RCC 7860 (cell line): ENCODE data around the gene CDH22.

Experiments used
- DNase-seq: peaks from one replicate; pipeline ENCODE4 v3.0.0-alpha.2; 2015; ENCODE audit warnings: low spot score
- FAIRE-seq: peaks from 2 replicates; lab custom pipeline; 2012; peaks lifted over from hg19 to GRCh38; lab: Jason Lieb, UNC

CDH22 gene

DNA sequence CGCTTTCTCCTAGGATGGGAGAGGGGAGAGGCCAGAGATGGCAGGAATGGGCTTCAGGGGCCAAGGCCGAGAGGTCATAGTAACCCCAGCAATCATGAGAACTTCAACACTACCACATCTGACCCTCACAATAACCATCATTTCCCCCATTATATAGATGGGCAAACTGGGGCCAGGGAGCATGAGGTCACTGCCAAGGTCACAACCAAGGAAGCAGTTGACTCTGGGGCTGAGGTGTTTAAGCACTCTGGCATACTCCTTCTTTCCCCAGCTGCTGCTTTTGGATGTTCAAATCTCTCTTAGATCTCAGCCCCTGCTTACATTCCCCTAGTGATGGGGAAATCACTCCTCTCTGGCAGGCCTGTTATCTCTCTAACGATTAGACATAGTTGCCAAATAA, 39.6 kb downstream of the CDH22 start:
- DNase-seq (no peak), FAIRE-seq (no peak)

DNA sequence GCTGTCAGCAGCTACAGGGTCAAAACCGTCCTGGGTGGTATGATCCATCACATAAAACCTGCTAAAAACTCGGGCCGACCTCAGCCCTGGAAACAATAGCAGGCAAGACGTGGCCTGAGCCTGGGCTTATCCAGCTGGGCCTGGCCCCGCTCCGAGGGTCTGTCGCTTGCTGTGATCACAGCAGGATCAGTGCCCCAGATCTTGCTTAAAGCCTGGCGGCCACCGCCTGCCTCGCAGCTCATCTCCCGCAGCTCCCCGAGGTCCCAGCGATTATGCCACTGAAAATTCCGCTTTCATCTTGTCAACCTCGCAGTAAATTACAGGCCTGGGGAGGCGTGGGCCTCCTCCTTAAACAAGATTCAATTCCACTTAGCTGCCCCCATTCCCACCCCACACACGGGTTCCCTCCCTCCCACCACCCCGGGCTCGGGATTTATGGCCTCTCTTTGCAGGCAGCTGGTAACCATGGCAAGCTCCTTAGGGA, 40.1 kb downstream of the CDH22 start:
- DNase-seq (no peak), FAIRE-seq (no peak)

DNA sequence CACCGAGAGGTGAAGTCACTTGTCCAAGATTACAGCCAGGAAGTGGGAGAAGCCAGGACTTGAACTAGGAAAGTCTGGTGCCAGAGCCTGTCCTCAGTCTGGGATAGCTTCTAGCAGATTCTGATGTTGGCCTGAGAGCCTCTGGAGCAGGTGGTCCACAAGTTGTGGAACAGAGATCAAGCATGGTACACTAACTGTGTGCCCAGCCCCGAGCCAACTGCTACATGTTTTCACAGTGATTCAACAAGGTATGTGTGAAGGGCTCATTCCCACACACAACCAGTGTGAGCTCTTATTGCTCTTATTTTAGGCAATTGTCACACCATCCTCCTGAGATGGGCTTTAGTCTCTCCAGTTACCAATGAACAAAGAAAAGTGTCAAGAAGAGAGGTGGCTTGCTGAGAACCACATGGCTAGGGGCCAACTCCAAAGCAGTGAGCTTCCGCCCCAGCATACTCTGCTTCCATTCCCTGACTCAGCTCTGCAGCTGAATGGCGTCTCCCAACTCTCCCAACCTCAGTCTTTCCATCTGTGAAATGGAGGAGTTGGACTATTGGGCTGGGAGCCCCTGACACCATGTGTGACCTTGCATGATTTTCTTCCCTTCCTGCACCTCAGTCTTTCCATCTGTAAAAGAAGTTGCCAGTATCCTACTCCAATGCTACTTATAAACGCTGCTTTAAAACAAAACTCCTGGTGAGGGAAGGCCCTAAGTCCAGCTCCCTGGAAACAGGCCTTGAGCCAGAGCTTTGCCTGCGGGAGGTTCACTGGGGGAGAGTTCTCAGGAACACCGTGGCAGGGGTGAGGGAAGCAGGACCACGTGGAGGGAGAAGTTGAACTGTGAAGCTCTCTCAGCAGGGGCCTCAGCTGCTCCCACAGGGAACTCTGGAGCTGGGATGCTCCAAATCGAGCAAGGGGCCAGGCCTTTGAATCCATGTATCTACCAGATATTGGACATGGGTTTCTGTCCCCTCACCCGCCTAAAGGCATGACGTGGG, 40.9 kb downstream of the CDH22 start:
- DNase-seq (no peak), FAIRE-seq (no peak)

DNA sequence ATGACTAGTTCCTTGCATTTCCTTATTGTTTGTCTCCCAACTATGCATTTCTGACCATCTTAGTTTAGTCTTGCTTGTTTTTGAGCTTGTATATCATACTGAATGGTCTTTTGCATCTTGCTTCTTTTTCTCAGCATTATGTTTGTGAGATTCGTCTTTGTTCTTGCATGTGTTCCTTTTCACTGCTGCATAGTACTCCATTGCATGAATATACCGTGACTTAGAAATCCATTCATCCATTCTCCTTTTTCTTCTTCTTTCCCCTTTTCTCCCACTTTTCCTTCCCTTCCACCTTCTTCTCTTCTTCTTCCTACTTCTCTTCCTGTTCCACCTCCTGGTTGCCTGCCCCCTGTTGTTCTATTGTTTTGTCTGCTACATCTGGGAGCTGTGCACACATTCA, 42.8 kb downstream of the CDH22 start:
- no peak for DNase-seq
- no peak for FAIRE-seq

DNA sequence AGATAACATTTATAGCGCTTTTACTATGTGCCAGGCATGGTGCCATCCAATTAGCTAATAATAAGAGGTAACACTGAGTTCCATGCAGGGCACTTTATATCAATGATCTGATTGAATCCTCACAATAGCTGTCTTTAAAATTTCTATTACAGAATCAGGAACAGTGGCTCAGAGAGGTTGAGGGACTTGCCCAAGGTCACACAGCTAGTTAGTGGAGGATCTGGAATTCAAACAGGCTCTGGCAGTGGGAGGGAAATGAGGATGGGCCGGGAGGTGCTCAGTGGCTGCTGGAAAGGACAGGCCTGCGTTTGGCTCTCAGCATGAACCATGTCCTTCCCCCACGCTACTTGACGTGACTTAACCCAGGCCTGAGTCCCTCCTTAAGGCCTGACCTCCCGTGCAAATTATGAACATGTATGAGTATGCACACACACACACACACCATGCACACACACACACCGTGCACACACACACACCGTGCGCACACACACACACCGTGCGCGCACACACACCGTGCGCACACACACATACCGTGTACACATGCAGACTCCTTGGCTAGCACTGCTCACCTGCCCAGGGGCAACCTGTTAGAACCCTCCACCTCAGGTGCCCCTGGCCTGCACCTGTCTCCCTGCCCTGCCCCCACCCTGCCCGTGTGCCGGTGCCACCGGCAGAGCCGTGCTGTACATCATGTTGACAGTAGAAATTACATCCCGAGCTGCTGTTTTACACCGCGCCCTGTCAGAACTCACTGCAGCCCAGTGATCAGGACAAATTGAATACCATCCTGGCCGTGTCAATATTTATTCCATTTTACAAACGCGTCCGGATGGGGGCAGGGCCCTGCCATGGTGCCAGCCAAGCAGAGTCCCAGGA, 43.7 kb downstream of the CDH22 start:
- FAIRE-seq (no peak), DNase-seq (no peak)

DNA sequence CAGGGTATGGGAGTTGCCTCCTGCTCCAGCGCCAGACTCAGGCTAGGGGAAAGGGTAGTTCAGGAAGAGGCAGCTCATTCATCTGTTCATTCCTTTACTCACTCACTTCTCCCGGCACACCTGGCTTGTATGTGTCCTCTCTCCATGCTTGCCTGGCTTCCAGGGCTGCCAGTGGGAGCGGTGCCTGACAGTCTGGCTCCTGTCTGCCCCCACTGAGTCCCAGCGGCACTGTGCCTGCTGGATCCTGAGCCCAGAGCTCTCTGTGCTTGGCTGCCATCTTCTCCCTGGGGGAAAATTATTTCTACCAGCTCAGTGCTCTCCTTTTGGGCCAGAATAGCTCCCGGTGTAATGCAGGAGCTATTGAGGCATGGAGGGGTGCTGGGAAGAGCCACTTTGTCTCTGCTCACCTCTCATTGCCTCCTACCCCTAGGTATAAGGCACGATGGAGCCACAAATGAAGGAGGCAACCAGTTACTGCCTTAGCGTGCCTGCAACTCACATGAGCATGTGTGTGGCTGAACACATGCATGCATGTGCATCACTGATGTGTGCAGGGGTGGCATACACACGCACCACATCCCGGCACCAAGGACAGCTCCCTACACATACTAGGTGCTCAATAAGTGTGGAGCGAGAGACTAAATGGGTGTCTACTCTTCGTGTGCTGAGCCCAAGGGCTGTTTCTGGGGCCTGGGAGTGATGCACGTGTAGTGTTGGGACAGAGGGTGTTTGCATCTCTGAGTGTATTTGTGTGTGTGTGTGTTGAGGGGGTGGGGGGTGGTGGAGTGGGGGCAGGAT, 46.6 kb downstream of the CDH22 start:
- DNase-seq (no peak), FAIRE-seq (no peak)

DNA sequence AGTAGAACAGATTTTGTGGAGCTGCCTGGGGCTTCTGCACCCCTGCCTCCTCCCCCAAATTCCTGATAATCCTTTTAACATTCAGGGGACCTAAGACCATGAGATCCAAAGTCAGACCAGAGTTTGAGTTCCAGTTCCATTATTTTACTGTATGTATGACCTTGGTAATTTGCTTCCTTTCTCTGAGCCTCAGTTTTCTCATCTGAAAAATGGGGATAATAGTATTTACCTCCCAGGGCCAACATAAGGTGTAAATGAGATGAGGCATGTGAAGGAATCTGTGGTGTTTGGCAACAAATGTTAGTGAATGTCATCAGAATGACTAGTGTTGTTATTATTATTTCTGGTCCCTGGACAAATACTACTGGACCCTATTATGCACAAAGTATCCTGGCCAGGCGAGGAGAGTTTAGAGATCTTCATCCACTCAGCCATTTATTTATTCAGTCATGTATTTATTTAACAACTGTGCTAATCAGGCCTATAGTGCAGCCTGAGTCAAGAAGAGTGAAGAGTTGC, 47.3 kb downstream of the CDH22 start:
- DNase-seq (no peak), FAIRE-seq (no peak)

DNA sequence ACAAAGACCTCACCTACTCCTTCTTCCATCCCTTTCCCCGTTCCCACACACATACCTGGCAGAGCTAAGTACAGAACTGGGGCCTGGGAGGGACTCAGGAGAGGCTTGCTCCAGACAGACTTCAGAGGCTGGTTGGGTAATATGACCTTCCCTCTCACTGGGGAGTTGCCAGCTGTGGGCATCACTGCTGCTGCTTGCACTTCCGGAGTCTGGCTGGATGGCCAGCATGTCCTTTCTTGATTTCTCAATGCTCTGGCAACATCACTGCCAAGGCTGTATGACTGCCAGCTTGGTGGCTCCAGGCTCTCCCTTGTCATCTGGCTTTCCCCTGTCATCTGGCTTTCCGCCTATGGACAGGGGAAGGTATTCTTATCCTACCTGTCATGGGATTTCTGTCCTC, 47.8 kb downstream of the CDH22 start:
- DNase-seq = no peak
- FAIRE-seq = no peak

DNA sequence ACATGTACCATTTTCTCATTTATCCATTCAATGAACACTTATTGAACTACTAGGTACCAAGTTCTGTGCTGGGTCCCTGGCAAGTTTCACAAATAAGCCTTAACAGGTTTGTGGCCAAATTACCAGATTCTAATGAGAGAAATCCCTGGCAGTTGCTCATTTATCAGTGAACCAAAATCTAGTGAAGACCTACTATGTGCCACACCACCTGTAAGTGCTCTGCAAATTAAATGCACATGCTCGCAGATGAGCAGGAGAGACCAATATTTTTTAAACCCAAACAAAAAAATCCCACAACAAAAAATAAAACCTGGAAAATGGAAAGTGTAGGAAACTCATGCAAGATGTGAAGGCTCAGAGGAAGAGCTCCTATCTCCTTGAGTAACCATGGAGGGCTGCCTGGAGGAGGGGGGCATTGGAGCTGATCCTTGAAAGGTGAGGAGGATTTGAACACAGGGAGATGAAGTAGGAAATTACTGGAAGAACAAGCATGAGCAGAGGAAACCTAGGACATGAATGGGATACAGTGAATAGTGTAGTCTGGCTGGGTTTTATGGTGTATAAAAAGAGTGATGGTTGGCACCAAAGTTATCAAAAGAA, 48.9 kb downstream of the CDH22 start:
- DNase-seq (no peak), FAIRE-seq (no peak)

DNA sequence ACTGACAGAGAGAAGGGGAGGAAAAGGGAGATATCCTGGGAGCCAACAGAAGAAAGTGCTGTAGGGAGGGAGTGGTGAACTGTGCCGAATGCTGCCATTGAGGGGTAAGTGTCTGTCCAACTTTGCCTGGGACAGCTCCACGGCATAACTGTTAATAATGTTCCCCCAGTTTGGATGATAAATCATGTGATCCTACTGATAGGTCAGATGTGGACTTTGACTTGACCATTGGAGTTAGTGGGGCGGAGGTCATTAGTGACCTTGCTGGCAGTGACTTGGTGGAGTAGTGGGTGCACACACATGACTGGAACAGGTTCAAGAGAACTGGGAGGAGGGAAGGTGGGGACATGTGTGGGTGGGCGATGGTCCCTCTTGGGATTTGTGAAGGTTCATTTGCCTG, 50.4 kb downstream of the CDH22 start:
- DNase-seq (no peak), FAIRE-seq (no peak)

DNA sequence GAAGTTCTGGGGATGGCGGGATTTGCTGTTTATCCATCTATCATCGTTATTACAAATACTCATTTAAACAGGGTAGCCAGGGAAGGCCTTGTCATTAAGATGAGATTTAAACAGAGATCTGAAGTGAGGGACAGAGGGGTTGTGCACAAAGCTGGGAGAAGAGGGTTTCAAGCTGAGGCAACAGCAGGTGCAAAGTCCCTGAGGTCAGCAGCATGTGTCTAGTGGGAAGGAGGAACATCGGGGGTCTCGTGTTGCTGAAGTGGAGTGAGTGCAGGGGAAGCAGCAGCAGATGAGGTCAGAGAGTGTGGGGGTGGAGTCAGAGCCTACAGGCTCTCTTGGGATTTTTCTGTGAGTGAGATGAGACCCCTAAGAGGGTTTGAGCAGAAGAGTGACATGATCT, 52.0 kb downstream of the CDH22 start:
- DNase-seq (no peak), FAIRE-seq (no peak)

DNA sequence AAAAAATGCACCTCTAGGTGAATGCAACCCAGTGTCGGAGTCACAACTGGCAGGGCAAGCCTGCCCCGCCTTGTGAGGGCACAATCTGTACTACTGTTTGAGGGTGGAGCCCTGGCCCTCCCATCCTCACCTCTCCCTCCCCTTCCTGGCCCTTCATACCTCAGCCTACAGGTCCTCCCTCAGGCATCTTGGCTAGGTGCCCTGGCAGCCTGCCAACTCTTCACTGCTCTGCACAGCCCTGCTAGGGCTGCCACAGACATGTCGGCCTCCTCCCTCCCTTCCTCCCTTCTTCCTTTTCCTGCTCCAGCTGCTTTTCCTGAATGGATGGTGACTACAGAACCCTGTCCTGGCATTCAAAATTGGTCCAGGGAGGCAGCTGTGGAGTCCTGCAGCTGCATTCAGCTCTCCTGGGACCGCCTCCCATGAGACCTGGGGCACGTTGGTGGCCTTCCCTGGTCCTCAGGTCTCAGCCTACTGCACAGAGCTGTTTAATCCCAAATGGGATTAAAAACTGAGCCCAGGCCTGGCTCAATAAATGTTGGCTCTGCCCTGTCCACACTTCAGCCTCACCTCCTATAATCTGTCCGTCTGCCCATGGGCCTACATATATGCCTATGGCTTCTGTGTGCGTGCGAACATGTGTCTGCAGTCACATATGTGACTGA, 52.7 kb downstream of the CDH22 start:
- FAIRE-seq (peak; percentile 30), DNase-seq (peak; percentile 75)

DNA sequence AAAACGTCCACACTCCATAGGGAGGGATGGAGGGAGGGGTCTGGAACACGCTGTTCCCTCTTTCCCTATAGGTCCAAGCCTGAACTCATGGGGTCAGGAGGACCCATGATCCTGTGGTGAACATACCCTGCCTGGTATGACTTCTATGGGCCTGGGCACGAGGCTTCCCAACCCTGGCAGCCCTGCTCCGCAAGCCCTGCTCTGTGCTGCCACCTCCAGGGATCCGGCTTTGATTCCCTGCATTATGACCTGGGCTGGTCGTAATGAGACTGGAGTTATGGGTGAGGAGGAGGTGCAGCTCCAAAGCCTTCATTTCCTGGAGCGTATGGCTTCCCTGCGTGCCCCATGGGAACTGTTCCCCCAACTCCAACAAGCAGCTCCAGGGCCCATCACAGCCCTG, 54.9 kb downstream of the CDH22 start:
- peak; percentile 9 for DNase-seq

DNA sequence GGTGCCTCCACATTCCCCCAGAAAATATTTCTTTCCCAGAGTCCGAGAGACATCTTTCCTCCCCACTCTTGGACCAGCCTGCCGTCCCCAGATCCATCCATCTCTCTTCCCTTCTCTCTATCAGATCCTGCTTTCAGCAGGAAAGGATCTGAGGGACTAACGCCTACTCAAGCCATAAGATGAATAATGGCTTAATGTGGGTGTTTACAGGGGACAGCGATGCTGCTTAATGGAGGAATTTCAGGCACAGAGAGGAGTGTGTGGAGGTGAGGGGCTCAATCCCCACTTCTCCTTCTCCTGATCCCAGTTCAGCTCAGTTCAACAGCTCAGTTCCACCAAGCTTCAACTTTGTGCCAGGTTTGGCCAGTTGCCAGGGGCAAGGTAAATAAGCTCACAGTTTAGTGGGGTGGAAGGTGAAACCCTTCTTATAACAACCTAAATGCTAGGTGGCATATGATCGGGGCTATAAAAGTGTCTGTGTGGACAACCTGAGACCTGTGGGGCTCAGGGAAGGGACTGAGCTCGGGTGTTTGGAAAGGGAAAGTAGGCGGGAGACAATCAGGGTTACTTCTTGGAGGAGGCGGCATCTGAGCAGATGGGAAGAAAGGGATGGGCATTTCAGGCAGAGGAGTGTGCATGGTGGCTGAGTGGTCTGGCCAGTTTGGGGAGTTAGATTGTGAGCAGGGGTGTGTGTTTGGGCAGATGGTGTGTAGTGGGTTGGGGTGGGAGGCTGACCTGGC, 55.8 kb downstream of the CDH22 start:
- DNase-seq (no peak), FAIRE-seq (no peak)

More for the DNA sequence above, 54.9 kb downstream of the CDH22 start:
- no peak for FAIRE-seq

DNA sequence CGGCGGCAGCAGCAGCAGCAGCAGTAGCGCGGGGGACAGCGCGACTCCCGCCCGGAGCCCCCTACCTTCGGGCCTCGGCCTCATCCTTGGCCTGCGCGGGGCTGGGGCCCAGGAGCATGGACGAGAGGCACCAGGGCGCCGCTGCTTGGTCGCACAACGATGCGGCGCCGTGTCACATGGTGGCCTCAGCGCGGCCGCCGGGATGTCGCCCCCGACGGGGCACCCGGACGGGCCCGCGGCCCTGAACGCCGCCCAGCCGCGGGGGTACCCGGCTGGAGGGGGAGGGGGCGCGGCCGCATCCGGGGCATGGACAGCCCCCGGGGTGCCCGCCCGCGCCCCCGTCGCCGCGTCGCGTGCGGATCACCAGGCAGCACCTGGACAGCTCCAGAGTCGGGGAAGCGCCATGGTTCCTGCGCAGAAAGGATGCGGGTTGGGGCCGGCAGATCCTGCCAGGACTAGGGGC, 57.1 kb downstream of the CDH22 start:
- no peak for FAIRE-seq

DNA sequence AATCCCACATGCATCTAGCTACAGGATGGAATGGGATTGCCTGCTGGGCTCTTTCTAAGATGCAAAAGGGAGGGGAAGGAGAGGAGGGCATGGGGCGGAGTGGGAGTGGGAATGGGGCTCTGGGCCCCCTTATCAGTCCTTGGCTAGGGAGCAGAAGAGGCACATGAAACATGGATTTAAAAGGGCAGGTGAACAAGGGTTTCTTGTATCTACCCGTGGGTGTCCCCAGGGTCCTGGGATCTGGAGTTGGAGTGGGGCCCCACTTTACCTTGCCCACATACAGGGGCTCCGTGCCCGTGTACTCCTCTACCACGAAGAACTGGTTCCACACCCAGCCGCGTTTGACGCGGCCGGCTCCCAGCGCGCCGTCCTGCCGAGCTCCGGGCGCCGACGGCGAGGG, 57.5 kb downstream of the CDH22 start:
- FAIRE-seq = no peak
- no peak for DNase-seq

More for the DNA sequence above, 57.1 kb downstream of the CDH22 start:
- no peak for DNase-seq

DNA sequence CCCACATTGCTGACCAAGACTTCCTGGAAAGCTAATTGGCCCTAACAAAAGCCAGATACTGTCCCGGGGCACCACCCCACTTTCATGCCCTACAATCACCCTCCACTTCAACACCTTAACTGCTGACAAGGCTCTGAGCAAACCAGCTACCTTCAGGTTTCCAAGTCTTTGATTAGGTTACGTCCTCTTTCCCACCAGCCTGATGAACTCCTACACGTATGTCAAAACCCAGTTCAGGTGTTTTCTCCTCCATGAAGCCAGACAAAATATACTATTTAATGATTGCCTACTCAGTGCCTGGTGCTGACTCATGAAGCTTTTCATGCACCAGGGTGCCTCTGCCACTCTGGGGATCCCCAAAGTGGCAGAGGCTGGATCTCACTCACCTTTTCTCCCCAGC, 58.6 kb downstream of the CDH22 start:
- DNase-seq (no peak), FAIRE-seq (no peak)

DNA sequence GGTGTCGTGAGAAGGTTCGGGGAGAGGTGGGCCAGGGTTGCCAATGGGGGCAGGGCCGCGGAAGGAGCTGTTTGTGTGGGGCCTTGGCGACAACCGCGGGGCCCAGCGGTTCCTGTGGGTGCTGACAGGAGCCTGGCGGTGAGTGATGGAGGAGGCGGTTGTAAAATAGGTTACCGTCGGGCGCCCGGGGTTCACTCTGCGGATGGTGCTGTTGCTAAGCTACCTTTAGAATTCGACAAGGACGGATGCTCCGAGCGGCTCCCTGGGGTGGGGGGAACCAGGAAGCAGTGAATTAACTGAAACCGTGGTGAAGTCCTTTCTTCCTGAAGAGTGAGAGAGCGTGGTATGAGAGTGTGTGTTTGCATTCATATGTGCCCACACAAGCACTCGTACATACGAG, 61.7 kb downstream of the CDH22 start:
- no peak for DNase-seq
- no peak for FAIRE-seq
